NCI-H524 treated with DMSO at 0.1 percent for 48 hours (cell line): Measurements from ENCODE around the gene LAMTOR4.

Source experiments
- DNase-seq: peaks from one replicate; lab custom pipeline; 2025; lab: John Stamatoyannopoulos, UW

LAMTOR4 gene

GRCh38 chr7:100148559-100149328 lies at the start of gene LAMTOR4:
LAMTOR4 (plus strand) TSS chr7:100148918; CDS start chr7:100148973, 55 bp downstream.
- peak; percentile 94 for DNase-seq

- DNase-seq: no peak
These were observed 49.3 kb upstream of the LAMTOR4 start for GRCh38 chr7:100099452-100099851.

- peak; percentile 54 for DNase-seq
These were observed 48.2 kb upstream of the LAMTOR4 start for GRCh38 chr7:100100420-100101015.

GRCh38 chr7:100101016-100101862 lies 47.5 kb upstream of the LAMTOR4 start, which contains the start of the genes AP4M1 and MCM7:
AP4M1 (plus strand) TSS chr7:100101643; CDS start chr7:100101715, 72 bp downstream.
MCM7 (minus strand) TSS chr7:100101397; CDS start chr7:100101294, 103 bp downstream.
- peak; percentile 82 for DNase-seq

- no peak for DNase-seq
These were observed 45.5 kb upstream of the LAMTOR4 start for GRCh38 chr7:100102950-100103840.

GRCh38 chr7:100105534-100105933 lies 43.2 kb upstream of the LAMTOR4 start:
- no peak for DNase-seq

- no peak for DNase-seq
These were observed 42.1 kb upstream of the LAMTOR4 start for GRCh38 chr7:100106633-100107032.

- DNase-seq: no peak
These were observed 41.5 kb upstream of the LAMTOR4 start for GRCh38 chr7:100107125-100107737.

GRCh38 chr7:100107890-100108289 lies 40.8 kb upstream of the LAMTOR4 start:
- no peak for DNase-seq

- DNase-seq: no peak
These were observed 39.1 kb upstream of the LAMTOR4 start for GRCh38 chr7:100109521-100110163.

GRCh38 chr7:100111156-100111555 lies 37.6 kb upstream of the LAMTOR4 start:
- DNase-seq: no peak

- DNase-seq: no peak
These were observed 36.8 kb upstream of the LAMTOR4 start for GRCh38 chr7:100111914-100112313.

GRCh38 chr7:100115026-100115425 lies 33.7 kb upstream of the LAMTOR4 start:
- DNase-seq: no peak

- DNase-seq: no peak
These were observed 30.2 kb upstream of the LAMTOR4 start for GRCh38 chr7:100118388-100119071.

- DNase-seq: peak; percentile 42
These were observed 29.4 kb upstream of the LAMTOR4 start, which contains the start of the genes CNPY4 and TAF6 for GRCh38 chr7:100119072-100119969. CNPY4 (plus strand) TSS chr7:100119634; CDS start chr7:100119745, 111 bp downstream. TAF6 (minus strand) TSS chr7:100119358; CDS start chr7:100114209, 5,149 bp downstream.

GRCh38 chr7:100119970-100120732 lies 28.6 kb upstream of the LAMTOR4 start:
- no peak for DNase-seq

- no peak for DNase-seq
These were observed 28.0 kb upstream of the LAMTOR4 start for GRCh38 chr7:100120733-100121036.

- DNase-seq: no peak
These were observed 26.7 kb upstream of the LAMTOR4 start for GRCh38 chr7:100122067-100122466.
